ENCODE results near the gene ATP2C1. TPM values are rescaled to one million over a fixed set of nuclear protein-coding genes. Genes with fewer than 3 reads are reported as not detected.

The ATP2C1 gene
- total and polyA plus RNA-seq, 2 donors (not counting 1 experiment from before 2014, with no cell fraction given) = 23.9 to 59.2 TPM

DNA sequence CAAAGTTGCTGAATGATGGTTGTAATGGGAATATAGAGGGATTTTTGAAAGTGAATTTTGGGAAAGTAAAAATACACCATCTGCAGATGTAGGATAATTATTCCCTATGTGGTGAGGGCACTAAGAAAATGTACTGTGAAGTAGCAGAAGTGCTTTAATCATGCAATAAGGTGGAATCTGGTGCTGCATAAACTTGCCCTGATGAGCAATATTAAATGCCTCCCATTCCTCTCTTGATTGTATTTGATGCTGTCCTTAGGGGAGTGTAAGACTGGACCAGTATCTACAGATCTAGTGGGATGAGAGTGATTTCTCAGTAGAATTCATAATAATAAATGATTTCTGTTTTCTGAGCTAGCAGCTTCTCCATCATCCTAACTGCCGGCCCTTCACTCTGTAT lies 47.7 kb upstream of the ATP2C1 start:
- H3K27ac Mint-ChIP-seq = no peak overlapping the region
- no CpG with 5 or more reads among the region's 1 CpG for WGBS (ENCODE audit: insufficient coverage)
- H4K20me1 ChIP-seq (ENCODE audit: control insufficient read depth, insufficient read depth, low read length, poor library complexity, severe bottlenecking) = no peaks in the 10 kb centered on the region
- intact Hi-C loops (cut with micrococcal nuclease) = no loop called here
- no peak overlapping the region for H3K9ac ChIP-seq (ENCODE audit: low read length)
- H3K79me2 ChIP-seq (ENCODE audit: control insufficient read depth, insufficient read depth, low read length) = no peaks in the 10 kb centered on the region
- no peaks in the 10 kb centered on the region for H3K27me3 Mint-ChIP-seq
- no peak for TF ChIP-seq EZH2 (IDR thresholded peaks at IDR 0.05; ENCODE audit: borderline replicate concordance, insufficient read depth, low read depth, low read length, poor library complexity, severe bottlenecking)
- TF ChIP-seq, protein P1, sequence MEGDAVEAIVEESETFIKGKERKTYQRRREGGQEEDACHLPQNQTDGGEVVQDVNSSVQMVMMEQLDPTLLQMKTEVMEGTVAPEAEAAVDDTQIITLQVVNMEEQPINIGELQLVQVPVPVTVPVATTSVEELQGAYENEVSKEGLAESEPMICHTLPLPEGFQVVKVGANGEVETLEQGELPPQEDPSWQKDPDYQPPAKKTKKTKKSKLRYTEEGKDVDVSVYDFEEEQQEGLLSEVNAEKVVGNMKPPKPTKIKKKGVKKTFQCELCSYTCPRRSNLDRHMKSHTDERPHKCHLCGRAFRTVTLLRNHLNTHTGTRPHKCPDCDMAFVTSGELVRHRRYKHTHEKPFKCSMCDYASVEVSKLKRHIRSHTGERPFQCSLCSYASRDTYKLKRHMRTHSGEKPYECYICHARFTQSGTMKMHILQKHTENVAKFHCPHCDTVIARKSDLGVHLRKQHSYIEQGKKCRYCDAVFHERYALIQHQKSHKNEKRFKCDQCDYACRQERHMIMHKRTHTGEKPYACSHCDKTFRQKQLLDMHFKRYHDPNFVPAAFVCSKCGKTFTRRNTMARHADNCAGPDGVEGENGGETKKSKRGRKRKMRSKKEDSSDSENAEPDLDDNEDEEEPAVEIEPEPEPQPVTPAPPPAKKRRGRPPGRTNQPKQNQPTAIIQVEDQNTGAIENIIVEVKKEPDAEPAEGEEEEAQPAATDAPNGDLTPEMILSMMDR (IDR thresholded peaks at IDR 0.05) = no peak
- H3K4me1 ChIP-seq (ENCODE audit: control insufficient read depth in 2 of 2, insufficient read depth in 2 of 2, low read length in 2 of 2) = peaks cover 8 to 9% of the 10 kb centered on the region in 2 donors
- DNase-seq (no peak), ATAC-seq (ENCODE audit: low read depth) (no peak)
- H3K4me3 Mint-ChIP-seq = no peak overlapping the region
- no peaks in the 10 kb centered on the region for H3K9me3 Mint-ChIP-seq (ENCODE audit: insufficient read depth)
- no peak overlapping the region for H3K4me2 ChIP-seq (replicated peaks; ENCODE audit: low read depth, low read length, poor library complexity, severe bottlenecking)
- ChIA-PET CTCF (no interaction called here), POLR2A (no interaction called here)
- peaks cover 14% of the 10 kb centered on the region for H3K4me1 Mint-ChIP-seq
- H3K27ac ChIP-seq (ENCODE audit: low read length in 2 of 2) = no peak overlapping the region
- H3K27me3 ChIP-seq (replicated peaks in 1 of 4; ENCODE audit: control extremely low read depth in 1 of 4, control insufficient read depth in 3 of 4, insufficient read depth in 4 of 4, low read length in 3 of 4) = peaks cover 0 to 9% (median 0%) of the 10 kb centered on the region in 4 experiments
- no peaks in the 10 kb centered on the region for H3K9me3 ChIP-seq (ENCODE audit: control extremely low read depth in 1 of 3, control insufficient read depth in 2 of 3, insufficient read depth in 1 of 3, low read length in 2 of 3)
- H3K36me3 ChIP-seq (replicated peaks in 1 of 2; ENCODE audit: control extremely low read depth in 1 of 2, control insufficient read depth in 1 of 2, extremely low read depth in 1 of 2, insufficient read depth in 2 of 2, low read length in 1 of 2) = no peaks in the 10 kb centered on the region
- H2AFZ ChIP-seq (ENCODE audit: insufficient read depth, low read depth, low read length, poor library complexity, severe bottlenecking) = no peak overlapping the region
- H3K4me3 ChIP-seq (ENCODE audit: control extremely low read depth in 1 of 5, extremely low read depth in 1 of 5, insufficient read depth in 1 of 5, low read depth in 2 of 5, low read length in 4 of 5) = no peak overlapping the region

DNA sequence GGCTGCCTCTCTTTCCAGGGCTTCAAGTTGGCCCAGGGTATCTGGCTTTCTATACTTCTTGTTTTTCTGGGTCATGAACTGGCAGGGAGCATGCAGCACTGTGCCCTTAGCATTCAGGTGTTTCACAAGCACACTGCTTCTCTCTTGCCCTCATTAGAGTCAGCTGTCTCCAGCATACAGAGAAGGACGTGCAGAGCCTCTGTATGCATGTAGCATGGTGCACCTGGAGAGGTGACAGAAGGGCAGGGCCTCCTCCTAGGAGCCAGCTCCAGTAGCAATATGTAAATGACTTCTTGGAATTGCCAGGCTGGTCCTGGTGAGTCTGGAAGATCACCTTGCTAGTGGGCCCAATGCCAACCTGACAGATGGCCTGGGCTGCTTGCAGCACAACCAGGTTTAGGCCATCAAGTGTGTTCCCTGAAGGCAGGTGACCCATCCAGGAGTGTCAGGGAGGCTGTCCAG lies 44.8 kb upstream of the ATP2C1 start:
- H3K27ac ChIP-seq (ENCODE audit: low read length in 2 of 2) = no peak overlapping the region
- H3K79me2 ChIP-seq (ENCODE audit: control insufficient read depth, insufficient read depth, low read length) = no peaks in the 10 kb centered on the region
- H3K4me1 ChIP-seq (ENCODE audit: control insufficient read depth in 2 of 2, insufficient read depth in 2 of 2, low read length in 2 of 2) = peaks cover 8 to 9% of the 10 kb centered on the region in 2 donors
- Mint-ChIP-seq H3K27me3 (no peaks in the 10 kb centered on the region), H3K4me1 (peaks cover 14% of the 10 kb centered on the region), H3K9me3 (ENCODE audit: insufficient read depth) (no peaks in the 10 kb centered on the region), H3K27ac (no peak overlapping the region), H3K4me3 (no peak overlapping the region)
- TF ChIP-seq EZH2 (IDR thresholded peaks at IDR 0.05; ENCODE audit: borderline replicate concordance, insufficient read depth, low read depth, low read length, poor library complexity, severe bottlenecking) = no peak
- TF ChIP-seq, protein P1 (IDR thresholded peaks at IDR 0.05) = no peak
- H3K4me3 ChIP-seq (ENCODE audit: control extremely low read depth in 1 of 5, extremely low read depth in 1 of 5, insufficient read depth in 1 of 5, low read depth in 2 of 5, low read length in 4 of 5) = no peak overlapping the region
- no peak overlapping the region for H3K4me2 ChIP-seq (replicated peaks; ENCODE audit: low read depth, low read length, poor library complexity, severe bottlenecking)
- 50% methylated on average over 1 of the region's 1 CpG for WGBS (ENCODE audit: insufficient coverage)
- H4K20me1 ChIP-seq (ENCODE audit: control insufficient read depth, insufficient read depth, low read length, poor library complexity, severe bottlenecking) = no peaks in the 10 kb centered on the region
- DNase-seq (no peak), ATAC-seq (ENCODE audit: low read depth) (no peak)
- H3K36me3 ChIP-seq (replicated peaks in 1 of 2; ENCODE audit: control extremely low read depth in 1 of 2, control insufficient read depth in 1 of 2, extremely low read depth in 1 of 2, insufficient read depth in 2 of 2, low read length in 1 of 2) = no peaks in the 10 kb centered on the region
- intact Hi-C loops (cut with micrococcal nuclease) = no loop called here
- no peak overlapping the region for H3K9ac ChIP-seq (ENCODE audit: low read length)
- CTCF ChIA-PET = no interaction called here
- H3K27me3 ChIP-seq (replicated peaks in 1 of 4; ENCODE audit: control extremely low read depth in 1 of 4, control insufficient read depth in 3 of 4, insufficient read depth in 4 of 4, low read length in 3 of 4) = peaks cover 0 to 9% (median 0%) of the 10 kb centered on the region in 4 experiments
- no peaks in the 10 kb centered on the region for H3K9me3 ChIP-seq (ENCODE audit: control extremely low read depth in 1 of 3, control insufficient read depth in 2 of 3, insufficient read depth in 1 of 3, low read length in 2 of 3)
- no peak overlapping the region for H2AFZ ChIP-seq (ENCODE audit: insufficient read depth, low read depth, low read length, poor library complexity, severe bottlenecking)
- POLR2A ChIA-PET = no interaction called here

Data from B cell (primary cell).